ENCODE data around the gene ZNF853.
A peak's percentile ranks its signal among the peaks of the same experiment; 100 is the strongest.

Gene ZNF853

GRCh38 chr7:6589829-6590644 lies 25.4 kb upstream of the ZNF853 start, which contains the start of gene INTS15:
Gene INTS15, plus strand, starts transcription at chr7:6590021. Its CDS starts 263 bp downstream, at chr7:6590284.
- H3K4me3 ChIP-seq (ENCODE audit: low read depth, low read length) = peak within 1 kb of the TSS; percentile 84
- no peak for DNase-seq (ENCODE audit: low read depth)
- TF ChIP-seq CTCF (IDR thresholded peaks at IDR 0.05; ENCODE audit: control insufficient read depth, extremely low read depth, insufficient read depth) = peak; percentile 96

- DNase-seq (ENCODE audit: low read depth) = no peak
- no peak for TF ChIP-seq CTCF (IDR thresholded peaks at IDR 0.05; ENCODE audit: control insufficient read depth, extremely low read depth, insufficient read depth)
- H3K4me3 ChIP-seq (ENCODE audit: low read depth, low read length) = peak overlapping the region; percentile 84
Observed at GRCh38 chr7:6590645-6591110, 24.7 kb upstream of the ZNF853 start.

GRCh38 chr7:6600093-6600492 lies 15.3 kb upstream of the ZNF853 start:
- no peak overlapping the region for H3K4me3 ChIP-seq (ENCODE audit: low read depth, low read length)
- TF ChIP-seq CTCF (IDR thresholded peaks at IDR 0.05; ENCODE audit: control insufficient read depth, extremely low read depth, insufficient read depth) = no peak
- DNase-seq (ENCODE audit: low read depth) = no peak

GRCh38 chr7:6604458-6604857 lies 11.0 kb upstream of the ZNF853 start:
- H3K4me3 ChIP-seq (ENCODE audit: low read depth, low read length) = no peak overlapping the region
- no peak for DNase-seq (ENCODE audit: low read depth)
- TF ChIP-seq CTCF (IDR thresholded peaks at IDR 0.05; ENCODE audit: control insufficient read depth, extremely low read depth, insufficient read depth) = no peak

GRCh38 chr7:6606866-6607583 lies 8.4 kb upstream of the ZNF853 start:
- no peak for DNase-seq (ENCODE audit: low read depth)
- H3K4me3 ChIP-seq (ENCODE audit: low read depth, low read length) = no peak overlapping the region
- no peak for TF ChIP-seq CTCF (IDR thresholded peaks at IDR 0.05; ENCODE audit: control insufficient read depth, extremely low read depth, insufficient read depth)

- no peak for TF ChIP-seq CTCF (IDR thresholded peaks at IDR 0.05; ENCODE audit: control insufficient read depth, extremely low read depth, insufficient read depth)
- no peak overlapping the region for H3K4me3 ChIP-seq (ENCODE audit: low read depth, low read length)
- DNase-seq (ENCODE audit: low read depth) = no peak
Observed at GRCh38 chr7:6607651-6608051, 7.8 kb upstream of the ZNF853 start.
